Duodenal mucosa (tissue), 2 donors: ENCODE results near the gene PAM.

Experiments used
- H3K27ac ChIP-seq: one replicate; pipeline ENCODE4 v1.7.0; 2013; ENCODE audit warnings: low read depth, low read length
- H3K27me3 ChIP-seq, 2 donors: one replicate each; pipeline ENCODE4 v1.7.0; 2013; ENCODE audit warnings: low read length in 2 of 2, control low read depth in 1 of 2; ENCODE audit not compliant: insufficient read depth in 2 of 2, control insufficient read depth in 1 of 2
- H3K36me3 ChIP-seq, 2 donors: one replicate each; pipeline ENCODE4 v1.7.0; 2013; ENCODE audit warnings: low read length in 2 of 2, control low read depth in 1 of 2; ENCODE audit not compliant: insufficient read depth in 2 of 2, control insufficient read depth in 1 of 2
- H3K4me1 ChIP-seq, 2 donors: one replicate each; pipeline ENCODE4 v1.7.0; 2013; ENCODE audit warnings: low read length in 2 of 2, control low read depth in 1 of 2; ENCODE audit not compliant: insufficient read depth in 2 of 2, control insufficient read depth in 1 of 2
- H3K4me3 ChIP-seq, 2 donors: one replicate each; pipeline ENCODE4 v1.7.0; 2013; ENCODE audit warnings: low read length in 2 of 2, low read depth in 1 of 2
- H3K9ac ChIP-seq, 2 donors: one replicate each; pipeline ENCODE4 v1.7.0; 2013; ENCODE audit warnings: low read length in 2 of 2, low read depth in 1 of 2
- H3K9me3 ChIP-seq, 2 donors: one replicate each; pipeline ENCODE4 v1.7.0; 2013; ENCODE audit warnings: low read length in 2 of 2, control low read depth in 1 of 2; ENCODE audit not compliant: control insufficient read depth in 1 of 2

The PAM gene

DNA sequence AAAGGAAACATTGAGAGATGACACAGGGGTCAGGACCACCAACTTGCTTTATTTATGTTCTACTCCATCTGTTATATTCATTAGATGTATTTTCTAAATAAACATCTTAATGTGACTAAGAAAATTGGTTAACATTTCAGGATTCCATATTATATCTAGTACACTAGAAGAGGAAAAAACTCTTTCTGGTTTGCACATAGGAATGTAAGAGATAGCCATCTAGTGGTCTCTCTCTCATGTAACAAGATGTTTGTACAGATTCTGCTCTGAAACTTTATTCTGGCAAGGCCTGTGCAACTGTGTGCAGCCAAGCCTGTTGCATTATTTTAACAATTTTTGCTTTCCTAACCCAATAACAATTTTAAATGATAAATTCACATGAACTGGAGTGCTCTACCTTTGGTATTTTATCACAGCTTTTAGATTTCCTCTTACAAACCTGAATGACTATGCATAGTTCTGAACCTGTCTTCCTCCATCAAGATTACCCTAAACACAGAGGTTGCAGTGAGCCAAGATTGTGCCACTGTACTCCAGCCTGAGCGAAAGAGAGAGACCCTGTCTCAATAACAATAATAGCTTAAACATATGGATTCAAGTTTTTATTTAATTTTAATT, 216.7 kb downstream of the PAM start:
- H3K27ac ChIP-seq: no peak overlapping the region
- H3K9me3 ChIP-seq: no peaks in the 10 kb centered on the region
- no peaks in the 10 kb centered on the region for H3K36me3 ChIP-seq
- no peaks in the 10 kb centered on the region for H3K4me1 ChIP-seq
- H3K9ac ChIP-seq: no peak overlapping the region
- H3K27me3 ChIP-seq: no peaks in the 10 kb centered on the region
- no peak overlapping the region for H3K4me3 ChIP-seq

DNA sequence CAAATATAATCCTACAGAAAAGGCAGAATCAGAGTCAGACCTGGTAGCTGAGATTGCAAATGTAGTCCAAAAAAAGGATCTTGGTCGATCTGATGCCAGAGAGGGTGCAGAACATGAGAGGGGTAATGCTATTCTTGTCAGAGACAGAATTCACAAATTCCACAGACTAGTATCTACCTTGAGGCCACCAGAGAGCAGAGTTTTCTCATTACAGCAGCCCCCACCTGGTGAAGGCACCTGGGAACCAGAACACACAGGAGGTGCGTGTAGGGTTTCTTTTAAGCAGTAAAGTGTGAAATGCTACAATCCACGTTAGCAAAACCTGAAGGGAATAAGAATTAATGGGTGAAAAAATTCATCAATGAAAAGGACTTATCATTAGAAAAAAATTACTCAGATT, 219.1 kb downstream of the PAM start:
- no peak overlapping the region for H3K9ac ChIP-seq
- no peak overlapping the region for H3K4me3 ChIP-seq
- H3K4me1 ChIP-seq: no peaks in the 10 kb centered on the region
- H3K36me3 ChIP-seq: no peaks in the 10 kb centered on the region
- H3K9me3 ChIP-seq: no peaks in the 10 kb centered on the region
- no peak overlapping the region for H3K27ac ChIP-seq
- H3K27me3 ChIP-seq: no peaks in the 10 kb centered on the region

GRCh38 chr5:102975045-102975444, 219.9 kb downstream of the PAM start:
- Histone ChIP-seq H3K9me3 (no peaks in the 10 kb centered on the region), H3K4me3 (no peak overlapping the region), H3K4me1 (no peaks in the 10 kb centered on the region), H3K27ac (no peak overlapping the region), H3K9ac (no peak overlapping the region), H3K36me3 (no peaks in the 10 kb centered on the region), H3K27me3 (no peaks in the 10 kb centered on the region)

DNA sequence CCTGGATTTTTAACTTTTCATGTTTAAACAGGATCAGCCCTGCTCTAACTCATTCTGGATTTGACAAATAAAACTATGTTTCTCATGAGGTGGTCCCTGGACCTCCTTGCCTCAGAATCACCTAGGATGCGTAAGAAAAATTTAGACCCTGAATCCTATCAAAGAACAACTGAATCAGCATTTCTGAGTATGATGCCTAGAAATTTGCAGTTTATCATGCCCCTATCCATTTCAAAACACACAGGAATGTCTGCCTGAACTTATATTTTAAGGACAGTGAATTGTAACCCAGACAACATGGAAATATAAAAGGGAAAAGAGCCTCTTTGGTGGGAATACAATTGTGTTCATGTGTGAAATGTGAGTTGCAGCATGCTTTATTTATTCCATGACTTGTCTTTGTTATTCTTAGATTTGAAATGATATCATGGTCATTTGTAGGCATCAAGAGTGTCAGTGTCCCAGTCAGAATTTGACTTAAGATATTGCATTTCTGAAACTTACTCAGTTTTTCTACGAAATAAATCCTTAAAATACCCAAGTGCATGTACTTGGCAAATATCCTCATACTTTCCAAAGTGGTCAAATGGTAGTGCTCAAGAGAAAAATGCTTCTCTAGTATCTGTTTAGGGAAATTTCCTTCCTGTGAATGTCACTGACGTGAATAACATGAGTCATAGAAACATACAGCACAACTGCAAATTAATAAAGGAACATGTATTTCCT, 220.5 kb downstream of the PAM start:
- Histone ChIP-seq H3K4me1 (no peaks in the 10 kb centered on the region), H3K27me3 (no peaks in the 10 kb centered on the region), H3K4me3 (no peak overlapping the region), H3K9ac (no peak overlapping the region), H3K9me3 (no peaks in the 10 kb centered on the region), H3K27ac (no peak overlapping the region), H3K36me3 (no peaks in the 10 kb centered on the region)

DNA sequence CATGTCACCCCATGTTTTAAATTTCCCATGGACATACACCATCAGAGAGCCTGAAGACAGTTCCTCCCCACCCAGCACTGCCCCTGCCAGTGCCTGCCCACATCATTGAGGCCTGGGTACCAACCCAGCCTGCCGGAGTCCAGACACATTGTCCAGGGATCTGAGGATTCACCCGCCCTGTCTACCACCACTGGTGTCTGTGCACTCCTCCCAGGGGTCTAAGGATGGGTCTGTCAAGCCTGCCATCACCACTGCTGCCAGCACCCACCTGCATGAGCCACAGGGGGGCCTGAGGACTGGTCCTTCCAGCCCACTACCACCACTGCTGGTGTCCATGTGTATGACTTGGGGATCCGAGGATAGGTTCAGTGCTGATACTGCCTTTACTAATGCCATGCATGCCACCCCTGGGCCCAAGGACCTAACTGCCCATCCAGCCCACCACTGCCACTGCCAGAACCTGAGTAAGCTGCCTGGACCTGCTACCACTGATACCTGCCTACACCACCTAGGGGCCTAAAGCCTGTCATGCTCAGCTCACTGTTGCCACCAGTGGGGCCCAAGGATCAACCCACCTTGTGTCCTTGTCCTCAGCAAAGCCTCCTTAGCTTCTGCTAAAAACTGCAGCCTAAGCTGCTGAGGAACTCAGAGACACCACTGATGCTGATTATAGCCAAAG, 227.0 kb downstream of the PAM start:
- H3K4me1 ChIP-seq: no peaks in the 10 kb centered on the region
- no peak overlapping the region for H3K27ac ChIP-seq
- no peaks in the 10 kb centered on the region for H3K27me3 ChIP-seq
- peaks cover 2 to 4% of the 10 kb centered on the region in 2 donors for H3K9me3 ChIP-seq
- no peak overlapping the region for H3K9ac ChIP-seq
- peaks cover 3 to 4% of the 10 kb centered on the region in 2 donors for H3K36me3 ChIP-seq
- no peak overlapping the region for H3K4me3 ChIP-seq

- Histone ChIP-seq H3K4me1 (no peaks in the 10 kb centered on the region), H3K9ac (no peak overlapping the region), H3K9me3 (peaks cover 2 to 4% of the 10 kb centered on the region in 2 donors), H3K27me3 (no peaks in the 10 kb centered on the region), H3K27ac (no peak overlapping the region), H3K36me3 (peaks cover 3 to 4% of the 10 kb centered on the region in 2 donors), H3K4me3 (no peak overlapping the region)
Measured at GRCh38 chr5:102986074-102986473, 231.0 kb downstream of the PAM start.

- Histone ChIP-seq H3K4me3 (no peak overlapping the region), H3K27me3 (no peaks in the 10 kb centered on the region), H3K4me1 (no peaks in the 10 kb centered on the region), H3K36me3 (no peaks in the 10 kb centered on the region), H3K9me3 (no peaks in the 10 kb centered on the region), H3K27ac (no peak overlapping the region), H3K9ac (no peak overlapping the region)
Measured at GRCh38 chr5:102988459-102988858, 233.4 kb downstream of the PAM start.

GRCh38 chr5:102991802-102992201, 236.7 kb downstream of the PAM start:
- Histone ChIP-seq H3K27me3 (no peaks in the 10 kb centered on the region), H3K4me3 (no peak overlapping the region), H3K9ac (no peak overlapping the region), H3K9me3 (no peaks in the 10 kb centered on the region), H3K4me1 (no peaks in the 10 kb centered on the region), H3K27ac (no peak overlapping the region), H3K36me3 (no peaks in the 10 kb centered on the region)

- no peak overlapping the region for H3K9ac ChIP-seq
- H3K4me3 ChIP-seq: no peak overlapping the region
- H3K27ac ChIP-seq: no peak overlapping the region
- H3K27me3 ChIP-seq: no peaks in the 10 kb centered on the region
- H3K36me3 ChIP-seq: no peaks in the 10 kb centered on the region
- no peaks in the 10 kb centered on the region for H3K9me3 ChIP-seq
- H3K4me1 ChIP-seq: no peaks in the 10 kb centered on the region
Measured at GRCh38 chr5:102996011-102996575, 241.0 kb downstream of the PAM start.

- no peaks in the 10 kb centered on the region for H3K9me3 ChIP-seq
- H3K4me3 ChIP-seq: no peak overlapping the region
- no peaks in the 10 kb centered on the region for H3K4me1 ChIP-seq
- H3K27me3 ChIP-seq: no peaks in the 10 kb centered on the region
- no peaks in the 10 kb centered on the region for H3K36me3 ChIP-seq
- H3K9ac ChIP-seq: no peak overlapping the region
- H3K27ac ChIP-seq: no peak overlapping the region
Measured at GRCh38 chr5:102998224-102998623, 243.1 kb downstream of the PAM start.
